GM23248 (cell line): ENCODE measurements around the gene TMEM44. TPM values are rescaled to one million over a fixed set of nuclear protein-coding genes. Genes with fewer than 3 reads are reported as not detected.

Experiments
- DNase-seq: peaks from one replicate; pipeline ENCODE4 v3.0.0-alpha.2; 2015
- H2AFZ ChIP-seq: fragments of 200-600 bp; sonication (generic); 2 replicates; pipeline ENCODE4 v1.6.1; 2016; ENCODE audit warnings: antibody characterized with exemption
- H3F3A ChIP-seq: fragments of 200-600 bp; sonication (generic); 2 replicates; pipeline ENCODE4 v1.6.1; 2016; ENCODE audit warnings: mild to moderate bottlenecking, antibody characterized with exemption, mixed run types; ENCODE audit not compliant: insufficient read depth
- H3K27ac ChIP-seq: fragments of 200-600 bp; sonication (generic); 2 replicates; pipeline ENCODE4 v1.5.1; 2016; ENCODE audit warnings: mild to moderate bottlenecking
- H3K27me3 ChIP-seq: fragments of 200-600 bp; sonication (generic); replicated peaks from 2 replicates; pipeline ENCODE4 v1.6.1; 2016; ENCODE audit warnings: mild to moderate bottlenecking; ENCODE audit not compliant: insufficient read depth
- H3K36me3 ChIP-seq: fragments of 200-600 bp; sonication (generic); 2 replicates; pipeline ENCODE4 v1.6.1; 2016; ENCODE audit warnings: low read depth, mild to moderate bottlenecking
- H3K4me1 ChIP-seq: fragments of 200-600 bp; sonication (generic); 2 replicates; pipeline ENCODE4 v1.6.1; 2016; ENCODE audit warnings: mild to moderate bottlenecking; ENCODE audit not compliant: insufficient read depth
- H3K4me2 ChIP-seq: fragments of 200-600 bp; sonication (generic); one replicate; pipeline ENCODE4 v1.6.1; 2016; ENCODE audit warnings: mild to moderate bottlenecking; ENCODE audit not compliant: unreplicated experiment
- H3K4me3 ChIP-seq: fragments of 200-600 bp; sonication (generic); 2 replicates; pipeline ENCODE4 v1.5.1; 2016; ENCODE audit warnings: mild to moderate bottlenecking
- H3K79me2 ChIP-seq: fragments of 200-600 bp; sonication (generic); 2 replicates; pipeline ENCODE4 v1.6.1; 2016; ENCODE audit warnings: mild to moderate bottlenecking; ENCODE audit not compliant: insufficient read depth
- H3K9ac ChIP-seq: fragments of 200-600 bp; sonication (generic); 2 replicates; pipeline ENCODE4 v1.6.1; 2016; ENCODE audit warnings: mild to moderate bottlenecking
- H3K9me2 ChIP-seq: fragments of 200-600 bp; sonication (generic); 2 replicates; pipeline ENCODE4 v1.6.1; 2016; ENCODE audit warnings: mixed run types, mild to moderate bottlenecking, moderate library complexity; ENCODE audit not compliant: insufficient read depth
- H3K9me3 ChIP-seq: fragments of 200-600 bp; sonication (generic); one replicate; pipeline ENCODE4 v1.6.1; 2017; ENCODE audit warnings: low read depth
- H4K20me1 ChIP-seq: fragments of 200-600 bp; sonication (generic); 2 replicates; pipeline ENCODE4 v1.6.0; 2016; ENCODE audit not compliant: insufficient read depth
- EZH2 ChIP-seq: fragments of 200-600 bp; sonication (generic); IDR thresholded peaks from 2 replicates; pipeline ENCODE4 v1.6.1; 2018; ENCODE audit warnings: antibody characterized with exemption, mild to moderate bottlenecking; ENCODE audit not compliant: insufficient read depth, poor library complexity, severe bottlenecking
- EZH2phosphoT487 ChIP-seq: fragments of 200-600 bp; sonication (generic); IDR thresholded peaks from 2 replicates; pipeline ENCODE4 v1.6.1; 2018; ENCODE audit warnings: antibody characterized with exemption, moderate library complexity, mild to moderate bottlenecking, low read depth; ENCODE audit not compliant: insufficient read depth
- WGBS, 2 experiments: methylation state at CpG; one replicate each; pipeline ENCODE4 v1.1.6; 2015 to 2017; ENCODE audit warnings: low lambda C conversion rate in 2 of 2, low coverage in 1 of 2; ENCODE audit errors: missing lambda C conversion rate in 2 of 2; 5-methylcytosine and 5-hydroxymethylcytosine counted together
- in situ Hi-C: fragments of 300-500 bp; cut with MboI; formaldehyde crosslinking; loops from 2 replicates; pipeline ENCODE4 v1.15.0; 2020
- polyA plus RNA-seq: library from polyadenylated mRNA; unstranded; fragments of >200 nt; fragmentation: Nextera tagmentation; extraction: Ambion mirVana; gene quantifications from 2 replicates; pipeline ENCODE4 v1.2.1, GENCODE V29; 2016
- total RNA-seq: library from RNA; depleted of rRNA; stranded (reverse); fragments of >200 nt; shearing (Covaris generic); gene quantifications from 2 replicates; pipeline ENCODE4 v1.2.3, GENCODE V29; 2014

The TMEM44 gene
- total and polyA plus RNA-seq, 2 experiments from 2014 or later, result 13.1 to 14.6 TPM

DNA sequence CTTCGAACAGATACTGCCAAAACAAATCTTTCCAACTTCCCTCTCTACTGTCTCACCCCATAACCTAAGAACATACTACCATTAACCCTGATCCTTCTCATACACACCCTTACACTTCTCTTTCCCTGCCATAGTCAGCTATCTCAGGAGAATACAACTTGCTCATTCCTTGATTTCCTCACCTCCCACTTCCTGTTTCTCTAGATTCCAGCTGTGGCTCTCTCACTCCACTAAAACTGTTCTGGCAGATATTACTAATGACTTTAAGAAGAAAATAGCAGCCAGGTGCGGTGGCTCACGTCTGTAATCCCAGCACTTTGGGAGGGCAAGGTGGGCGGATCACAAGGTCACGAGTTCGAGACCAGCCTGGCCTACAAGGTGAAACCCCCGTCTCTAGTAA, 34.1 kb upstream of the TMEM44 start:
- Histone ChIP-seq H3K4me3 (no peak overlapping the region), H3K9me3 (no peaks in the 10 kb centered on the region), H4K20me1 (no peaks in the 10 kb centered on the region), H3K9me2 (no peaks in the 10 kb centered on the region), H3K27ac (no peak overlapping the region), H3K4me2 (no peak overlapping the region), H3K79me2 (peaks cover 52% of the 10 kb centered on the region), H3K27me3 (no peaks in the 10 kb centered on the region), H3K36me3 (peaks cover 26% of the 10 kb centered on the region), H3K9ac (no peak overlapping the region), H3K4me1 (peaks cover 9% of the 10 kb centered on the region), H3F3A (no peaks in the 10 kb centered on the region), H2AFZ (no peak overlapping the region)
- in situ Hi-C loops, result no loop called here
- no peak for DNase-seq
- TF ChIP-seq EZH2phosphoT487 (no peak), EZH2 (no peak)
- WGBS, 2 experiments, result 83 to 86% methylated on average over 7 of the region's 7 CpGs

DNA sequence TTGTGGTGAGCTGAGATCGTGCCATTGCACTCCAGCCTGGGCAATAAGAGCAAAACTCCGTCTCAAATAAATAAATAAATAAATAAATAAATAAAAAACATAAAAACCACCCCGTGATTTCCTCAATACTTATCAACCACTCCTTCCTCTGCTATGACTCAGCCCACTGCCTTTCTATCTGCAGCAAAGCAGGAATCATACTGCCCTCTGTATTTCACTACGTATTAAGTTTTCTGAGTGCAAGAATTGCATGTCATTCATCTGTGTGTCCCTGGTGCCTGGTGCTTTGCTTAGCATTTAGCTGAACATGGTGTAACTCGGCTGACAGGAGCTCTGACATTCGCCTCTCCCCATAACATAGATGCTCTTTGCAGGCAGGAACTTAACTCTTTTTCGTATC, 31.6 kb upstream of the TMEM44 start:
- DNase-seq, result no peak
- Histone ChIP-seq H3K79me2 (peaks cover 31% of the 10 kb centered on the region), H3K27me3 (no peaks in the 10 kb centered on the region), H2AFZ (no peak overlapping the region), H3K27ac (no peak overlapping the region), H3K36me3 (peaks cover 31% of the 10 kb centered on the region), H3K9me3 (no peaks in the 10 kb centered on the region), H3K4me2 (no peak overlapping the region), H3K9me2 (no peaks in the 10 kb centered on the region), H3F3A (no peaks in the 10 kb centered on the region), H3K9ac (no peak overlapping the region), H3K4me3 (no peak overlapping the region), H3K4me1 (no peaks in the 10 kb centered on the region), H4K20me1 (no peaks in the 10 kb centered on the region)
- no peak for TF ChIP-seq EZH2phosphoT487
- no peak for TF ChIP-seq EZH2
- 95 to 98% methylated on average over 7 of the region's 7 CpGs for WGBS, 2 experiments
- in situ Hi-C loops, result no loop called here

DNA sequence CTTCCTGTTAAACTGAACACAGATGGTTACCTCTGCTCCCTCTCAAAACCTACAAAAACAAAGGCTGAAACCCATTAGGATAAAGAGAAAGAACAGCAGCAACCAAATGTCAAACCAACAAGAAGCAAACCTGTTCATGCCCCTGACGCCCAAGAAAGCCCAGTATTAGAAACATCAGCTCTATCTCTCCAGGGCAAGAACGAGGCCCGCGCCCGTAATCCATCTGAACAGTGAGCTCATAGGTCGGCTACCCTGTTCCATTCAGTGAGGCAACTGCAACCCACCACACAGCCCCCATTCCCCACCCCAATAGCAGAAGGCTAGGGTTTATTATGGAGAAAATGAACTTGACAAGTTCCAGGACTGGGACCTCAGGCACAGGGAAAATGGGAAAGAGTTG, 28.7 kb upstream of the TMEM44 start:
- Histone ChIP-seq H3K27ac (no peak overlapping the region), H3K36me3 (peaks cover 43% of the 10 kb centered on the region), H4K20me1 (no peaks in the 10 kb centered on the region), H3K4me1 (no peaks in the 10 kb centered on the region), H3K9me3 (no peaks in the 10 kb centered on the region), H3K9ac (no peak overlapping the region), H3K9me2 (no peaks in the 10 kb centered on the region), H3F3A (no peaks in the 10 kb centered on the region), H3K79me2 (0 out of 2 replicates have a peak, but pooled peaks cover 4% of the 10 kb centered on the region), H3K4me2 (no peak overlapping the region), H3K27me3 (no peaks in the 10 kb centered on the region), H2AFZ (no peak overlapping the region), H3K4me3 (no peak overlapping the region)
- WGBS, 2 experiments, result 86 to 95% methylated on average over 6 of the region's 6 CpGs
- DNase-seq, result no peak
- in situ Hi-C loops, result no loop called here
- TF ChIP-seq EZH2phosphoT487 (no peak), EZH2 (no peak)

DNA sequence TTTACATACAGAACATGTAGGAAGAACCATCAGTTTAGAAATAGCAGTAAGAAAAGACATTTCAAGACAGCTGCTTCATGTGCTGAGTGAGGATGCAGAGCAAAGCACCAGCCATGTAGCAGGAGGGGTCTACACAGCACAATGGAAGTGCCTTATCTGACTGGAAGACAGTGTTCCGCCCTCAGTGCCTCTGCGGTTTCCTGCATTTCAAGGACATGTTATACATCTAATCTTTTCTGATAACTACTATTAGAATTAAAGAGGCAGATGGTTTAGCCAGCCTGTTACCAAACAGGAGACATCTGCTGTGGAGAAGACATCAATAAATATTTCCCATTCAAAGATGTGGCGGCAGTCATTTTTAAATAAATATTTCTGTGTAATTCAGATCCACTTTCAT, 28.2 kb upstream of the TMEM44 start:
- 97 to 98% methylated on average over 3 of the region's 3 CpGs for WGBS, 2 experiments
- no peaks in the 10 kb centered on the region for H3K9me2 ChIP-seq
- TF ChIP-seq EZH2 (no peak), EZH2phosphoT487 (no peak)
- 0 out of 2 replicates have a peak, but pooled peaks cover 4% of the 10 kb centered on the region for H3K79me2 ChIP-seq
- no peaks in the 10 kb centered on the region for H4K20me1 ChIP-seq
- H3K27me3 ChIP-seq, result no peaks in the 10 kb centered on the region
- H3K4me2 ChIP-seq, result no peak overlapping the region
- H2AFZ ChIP-seq, result no peak overlapping the region
- H3K36me3 ChIP-seq, result peaks cover 38% of the 10 kb centered on the region
- no peaks in the 10 kb centered on the region for H3K4me1 ChIP-seq
- no peak overlapping the region for H3K4me3 ChIP-seq
- in situ Hi-C loops, result no loop called here
- no peaks in the 10 kb centered on the region for H3K9me3 ChIP-seq
- no peaks in the 10 kb centered on the region for H3F3A ChIP-seq
- H3K9ac ChIP-seq, result no peak overlapping the region
- DNase-seq, result no peak
- H3K27ac ChIP-seq, result no peak overlapping the region

DNA sequence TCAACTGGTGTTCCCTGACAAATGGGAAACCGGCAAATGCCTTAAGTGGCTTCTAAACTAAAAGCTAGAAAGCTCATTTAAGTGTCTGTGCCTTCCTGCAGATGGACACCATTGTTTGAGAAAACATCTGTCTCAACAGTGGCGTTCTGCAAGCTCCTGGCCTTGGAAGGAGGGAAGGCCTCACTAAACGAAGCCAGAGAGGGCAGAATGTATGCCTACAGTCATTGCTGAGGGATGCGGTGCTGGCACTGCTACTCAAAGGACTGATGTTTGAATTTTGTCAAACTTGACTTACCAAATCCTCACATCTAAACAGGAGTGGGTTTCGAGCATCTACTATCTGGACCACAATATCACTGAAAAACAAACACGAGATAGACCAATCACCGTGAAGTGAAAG, 26.6 kb upstream of the TMEM44 start:
- Histone ChIP-seq H3K27me3 (no peaks in the 10 kb centered on the region), H3K4me2 (no peak overlapping the region), H3K79me2 (peaks cover 8% of the 10 kb centered on the region; the same call in 1 of the 2 replicates), H3K9me2 (no peaks in the 10 kb centered on the region), H4K20me1 (no peaks in the 10 kb centered on the region), H3K4me3 (no peak overlapping the region), H3K9ac (no peak overlapping the region), H3K27ac (no peak overlapping the region), H3F3A (no peaks in the 10 kb centered on the region), H3K36me3 (peaks cover 26% of the 10 kb centered on the region; the same call in 1 of the 2 replicates), H3K4me1 (no peaks in the 10 kb centered on the region), H2AFZ (no peak overlapping the region), H3K9me3 (no peaks in the 10 kb centered on the region)
- DNase-seq, result peak; percentile 9
- WGBS, 2 experiments, result 67 to 77% methylated on average over 7 of the region's 7 CpGs
- TF ChIP-seq EZH2, result no peak
- TF ChIP-seq EZH2phosphoT487, result no peak
- in situ Hi-C loops, result no loop called here
